ENCODE results near the gene ZDHHC14.

GRCh38 chr6:157558049-157558448 is 177.1 kb downstream of the ZDHHC14 start:
- TF ChIP-seq CTCF (IDR thresholded peaks at IDR 0.05) (no peak), POLR2AphosphoS5 (IDR thresholded peaks at IDR 0.05) (no peak), POLR2A (IDR thresholded peaks at IDR 0.05; ENCODE audit: low read depth) (no peak)
